ENCODE results near the gene TRAPPC1.

The TRAPPC1 gene

DNA sequence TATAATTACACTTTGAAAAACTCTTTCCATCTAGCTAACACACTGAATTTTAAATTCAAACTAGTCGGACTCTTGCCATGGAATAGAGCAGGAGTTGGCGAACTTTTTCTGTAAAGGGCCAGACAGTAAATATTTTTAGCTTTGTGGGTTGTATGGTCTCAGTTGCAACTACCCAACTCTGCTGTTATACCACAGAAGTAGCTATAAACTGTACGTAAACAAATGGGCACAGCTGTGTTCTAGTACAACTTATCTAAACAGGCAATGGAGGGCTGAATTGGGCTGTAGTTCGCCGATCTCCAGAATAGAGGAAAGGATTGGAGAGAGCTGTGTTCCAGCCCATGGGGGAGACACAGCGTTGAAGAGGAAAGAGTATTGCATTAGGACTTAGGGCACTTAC lies 9.0 kb upstream of the TRAPPC1 start:
- no peak for TF ChIP-seq CTCF (conservative IDR thresholded peaks at IDR 0.05; ENCODE audit: low read depth, low read length)
- no peak overlapping the region for H3K4me3 ChIP-seq (ENCODE audit: low read depth, low read length)
- no peak for DNase-seq (ENCODE audit: low read depth)

GRCh38 chr17:7940034-7940433 lies 8.3 kb upstream of the TRAPPC1 start:
- no peak for TF ChIP-seq CTCF (conservative IDR thresholded peaks at IDR 0.05; ENCODE audit: low read depth, low read length)

GRCh38 chr17:7935859-7936258 lies 4.1 kb upstream of the TRAPPC1 start:
- H3K4me3 ChIP-seq (ENCODE audit: low read depth, low read length): no peak overlapping the region
- DNase-seq (ENCODE audit: low read depth): no peak
- TF ChIP-seq CTCF (conservative IDR thresholded peaks at IDR 0.05; ENCODE audit: low read depth, low read length): no peak

More at GRCh38 chr17:7940034-7940433, 8.3 kb upstream of the TRAPPC1 start:
- DNase-seq (ENCODE audit: low read depth): no peak
- H3K4me3 ChIP-seq (ENCODE audit: low read depth, low read length): no peak overlapping the region

- peak; percentile 49 for TF ChIP-seq CTCF (conservative IDR thresholded peaks at IDR 0.05; ENCODE audit: low read depth, low read length)
- peak overlapping the region; percentile 99 for H3K4me3 ChIP-seq (ENCODE audit: low read depth, low read length)
- DNase-seq (ENCODE audit: low read depth): peak; percentile 79
Measured at GRCh38 chr17:7932949-7933348, 1.2 kb upstream of the TRAPPC1 start.

- peak; percentile 39 for DNase-seq (ENCODE audit: low read depth)
- TF ChIP-seq CTCF (conservative IDR thresholded peaks at IDR 0.05; ENCODE audit: low read depth, low read length): no peak
Measured at GRCh38 chr17:7932483-7932891, 741 bp upstream of the TRAPPC1 start.

DNA sequence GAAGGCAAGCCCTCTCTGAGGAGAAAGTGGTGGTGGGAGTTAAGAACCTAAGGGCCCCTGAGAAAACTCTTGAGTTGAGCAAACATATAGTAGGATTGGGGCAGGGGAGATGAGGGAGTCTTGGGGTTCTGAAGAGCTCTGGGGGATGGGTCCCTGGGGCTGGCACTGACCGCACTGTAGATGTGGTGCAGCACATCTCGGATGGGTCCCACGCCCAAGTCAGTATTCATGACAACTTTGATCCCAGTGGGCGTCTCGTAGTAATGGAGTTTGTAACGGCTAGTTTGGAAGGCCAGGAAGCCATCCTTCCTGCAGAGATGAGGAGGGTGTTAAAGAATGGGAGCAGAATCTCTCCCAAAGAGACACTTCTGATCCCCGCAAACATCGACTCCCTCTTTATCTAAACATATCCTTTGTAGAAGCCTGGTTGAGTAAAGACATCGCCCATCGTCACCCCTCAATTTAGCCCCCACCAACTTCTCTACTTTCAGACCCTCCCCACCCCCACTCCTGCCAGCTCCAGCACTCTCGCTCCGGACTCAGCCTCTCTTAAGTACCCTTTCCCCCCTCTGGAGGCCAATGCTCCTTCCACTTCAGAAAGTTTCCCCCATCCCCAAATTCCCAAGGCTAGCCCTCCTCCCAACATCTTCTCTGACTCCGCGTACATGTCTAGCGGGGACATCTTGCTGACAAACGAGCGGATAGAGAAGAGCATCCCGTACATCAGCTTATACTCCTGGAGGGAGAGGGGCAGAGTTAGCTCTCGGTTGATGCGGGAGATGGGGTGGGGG lies 710 bp downstream of the TRAPPC1 start:
- H3K4me3 ChIP-seq (ENCODE audit: low read depth, low read length): peak overlapping the region; percentile 99
- DNase-seq (ENCODE audit: low read depth): peak; percentile 17
- TF ChIP-seq CTCF (conservative IDR thresholded peaks at IDR 0.05; ENCODE audit: low read depth, low read length): no peak

More at GRCh38 chr17:7932483-7932891, 741 bp upstream of the TRAPPC1 start:
- peak overlapping the region; percentile 99 for H3K4me3 ChIP-seq (ENCODE audit: low read depth, low read length)
